OCI-LY7 (cell line): ENCODE measurements around the gene EDN1. TPM values are rescaled to one million over a fixed set of nuclear protein-coding genes. Genes with fewer than 3 reads are reported as not detected.

Experiments
- BruUV-seq: library from RNA; stranded (reverse); fragments of 400-500 nt; replicated peaks from 2 replicates; lab custom pipeline; 2021; lab: Mats Ljungman, UMichigan
- CTCF ChIA-PET: fragments of 300-600 bp; sonication (Branson Sonifier 250); formaldehyde crosslinking; loops from one replicate; lab custom pipeline; 2022; ENCODE audit warnings: antibody characterized with exemption; ENCODE audit not compliant: unreplicated experiment; lab: Charles Lee
- POLR2A ChIA-PET: fragments of 300-600 bp; sonication (Branson Sonifier 250); formaldehyde crosslinking; loops from one replicate; lab custom pipeline; 2022; ENCODE audit warnings: antibody characterized with exemption; lab: Charles Lee
- DNase-seq: peaks from one replicate; pipeline ENCODE4 v3.0.0-alpha.2; 2015; ENCODE audit warnings: low spot score
- H2AFZ ChIP-seq: fragments of 200-600 bp; sonication (generic), shearing (Covaris generic); 2 replicates; pipeline ENCODE4 v1.6.1; 2014; ENCODE audit warnings: mild to moderate bottlenecking, antibody characterized with exemption, low read length, moderate library complexity
- H3K27ac ChIP-seq: fragments of 200-600 bp; sonication (generic); 2 replicates; pipeline ENCODE4 v1.5.1; 2014; ENCODE audit warnings: mixed run types, low read depth, mild to moderate bottlenecking, moderate library complexity, low read length, inconsistent platforms; ENCODE audit not compliant: poor library complexity, severe bottlenecking
- H3K36me3 ChIP-seq: fragments of 200-600 bp; sonication (generic); 2 replicates; pipeline ENCODE4 v1.6.1; 2014; ENCODE audit warnings: mild to moderate bottlenecking, antibody characterized with exemption, low read length, moderate library complexity, mixed read lengths; ENCODE audit not compliant: insufficient read depth
- H3K4me1 ChIP-seq: fragments of 200-600 bp; sonication (generic); 2 replicates; pipeline ENCODE4 v1.5.1; 2014; ENCODE audit warnings: mild to moderate bottlenecking, low read length; ENCODE audit not compliant: insufficient read depth, poor library complexity, severe bottlenecking
- H3K4me2 ChIP-seq: fragments of 200-600 bp; sonication (generic); 2 replicates; pipeline ENCODE4 v1.6.1; 2014; ENCODE audit warnings: mild to moderate bottlenecking, low read length
- H3K4me3 ChIP-seq: fragments of 200-600 bp; sonication (generic); 2 replicates; pipeline ENCODE4 v1.5.1; 2014; ENCODE audit warnings: mild to moderate bottlenecking, low read depth, low read length; ENCODE audit not compliant: poor library complexity, severe bottlenecking
- H3K79me2 ChIP-seq: fragments of 200-600 bp; sonication (generic); 2 replicates; pipeline ENCODE4 v1.6.1; 2016; ENCODE audit warnings: low read depth, mild to moderate bottlenecking, low read length, moderate library complexity, mixed read lengths; ENCODE audit not compliant: insufficient read depth
- H3K9me2 ChIP-seq: fragments of 200-600 bp; sonication (generic); 2 replicates; pipeline ENCODE4 v1.6.1; 2016; ENCODE audit warnings: mild to moderate bottlenecking, low read length, mixed read lengths; ENCODE audit not compliant: insufficient read depth
- H3K9me3 ChIP-seq: fragments of 200-600 bp; sonication (generic); 2 replicates; pipeline ENCODE4 v1.6.1; 2014; ENCODE audit warnings: mild to moderate bottlenecking, mixed run types, low read length, mixed read lengths
- H4K20me1 ChIP-seq: fragments of 200-600 bp; sonication (generic); 2 replicates; pipeline ENCODE4 v1.6.1; 2014; ENCODE audit warnings: mild to moderate bottlenecking, antibody characterized with exemption, low read length, moderate library complexity, mixed read lengths; ENCODE audit not compliant: insufficient read depth
- CTCF ChIP-seq: fragments of 200-600 bp; sonication (generic); conservative IDR thresholded peaks from 2 replicates; pipeline ENCODE4 v1.5.1; 2014; ENCODE audit warnings: mild to moderate bottlenecking, antibody characterized with exemption, low read length, moderate library complexity, mixed read lengths
- EZH2phosphoT487 ChIP-seq: fragments of 200-600 bp; sonication (generic); IDR thresholded peaks from 2 replicates; pipeline ENCODE4 v1.6.1; 2018; ENCODE audit warnings: low read depth, borderline replicate concordance, mild to moderate bottlenecking, mixed run types, antibody characterized with exemption, low read length, moderate library complexity, mixed read lengths
- intact Hi-C: fragments of 100-400 bp; cut with micrococcal nuclease; formaldehyde crosslinking; loops from one replicate; pipeline ENCODE4 v1.10.0; 2022; ENCODE audit not compliant: unreplicated experiment
- total RNA-seq, 2 experiments: library from RNA; depleted of rRNA in 1 of 2; stranded (reverse); fragments of >200 nt in 1 of 2; shearing (Covaris generic) in 1 of 2; gene quantifications; 2 replicates each; pipeline ENCODE4 v1.2.3, GENCODE V29; 2014 to 2022

Gene EDN1
- total RNA-seq, 2 experiments from 2014 or later: not detected

GRCh38 chr6:12335717-12336116 is 45.6 kb downstream of the EDN1 start:
- TF ChIP-seq EZH2phosphoT487 (no peak), CTCF (no peak)
- no TSS peak for BruUV-seq
- Histone ChIP-seq H3K27ac (no peak overlapping the region), H3K4me2 (no peak overlapping the region), H3K36me3 (no peaks in the 10 kb centered on the region), H4K20me1 (no peaks in the 10 kb centered on the region), H3K9me2 (no peaks in the 10 kb centered on the region), H3K9me3 (no peaks in the 10 kb centered on the region), H3K4me1 (no peaks in the 10 kb centered on the region), H3K79me2 (no peaks in the 10 kb centered on the region), H3K4me3 (no peak overlapping the region), H2AFZ (no peak overlapping the region)
- no peak for DNase-seq
- intact Hi-C loops: no loop called here
- ChIA-PET CTCF (no interaction called here), POLR2A (no interaction called here)

- H3K4me1 ChIP-seq: no peaks in the 10 kb centered on the region
- no peak overlapping the region for H2AFZ ChIP-seq
- ChIA-PET CTCF (no interaction called here), POLR2A (interaction anchor here (0.7 kb wide), 1 partner anchor 281 kb away, joined by 3 read pairs; no protein-coding TSS in a partner anchor)
- no peak for DNase-seq
- no peaks in the 10 kb centered on the region for H3K36me3 ChIP-seq
- no peak overlapping the region for H3K4me2 ChIP-seq
- intact Hi-C loops: no loop called here
- no peaks in the 10 kb centered on the region for H3K9me3 ChIP-seq
- no peak overlapping the region for H3K4me3 ChIP-seq
- no peak overlapping the region for H3K27ac ChIP-seq
- TF ChIP-seq CTCF: no peak
- TF ChIP-seq EZH2phosphoT487: no peak
- no TSS peak for BruUV-seq
- no peaks in the 10 kb centered on the region for H3K79me2 ChIP-seq
- H3K9me2 ChIP-seq: no peaks in the 10 kb centered on the region
- H4K20me1 ChIP-seq: no peaks in the 10 kb centered on the region
These were observed 46.2 kb downstream of the EDN1 start for GRCh38 chr6:12336121-12336971.

- intact Hi-C loops: no loop called here
- POLR2A ChIA-PET: no interaction called here
- Histone ChIP-seq H3K9me2 (no peaks in the 10 kb centered on the region), H4K20me1 (no peaks in the 10 kb centered on the region), H3K79me2 (no peaks in the 10 kb centered on the region), H3K4me1 (no peaks in the 10 kb centered on the region), H3K4me2 (no peak overlapping the region), H3K4me3 (no peak overlapping the region), H3K27ac (no peak overlapping the region), H3K36me3 (no peaks in the 10 kb centered on the region), H2AFZ (no peak overlapping the region), H3K9me3 (no peaks in the 10 kb centered on the region)
- TF ChIP-seq EZH2phosphoT487 (no peak), CTCF (no peak)
- no peak for DNase-seq
- BruUV-seq: no TSS peak
- CTCF ChIA-PET: no interaction called here
These were observed 48.9 kb downstream of the EDN1 start for GRCh38 chr6:12339022-12339421.
